ENCODE results near the gene PPM1M.

PPM1M gene

DNA sequence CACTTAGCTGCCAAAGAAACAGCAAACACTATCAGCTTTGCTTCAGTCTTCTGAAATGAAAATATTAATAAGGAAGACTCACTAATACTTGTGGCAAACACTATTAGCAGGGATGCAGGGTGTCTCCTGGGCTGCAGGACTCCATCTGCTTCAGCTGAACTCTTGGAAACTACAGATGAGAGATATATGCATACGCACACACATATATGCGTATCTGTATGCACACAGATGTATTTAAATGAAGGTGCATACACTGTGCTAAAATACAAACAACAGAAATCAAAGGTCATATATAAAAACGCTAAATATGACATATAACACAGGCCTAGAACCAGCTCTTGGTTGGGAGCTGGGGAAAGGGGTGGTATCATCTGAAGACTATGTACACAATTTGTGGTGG is 10.6 kb downstream of the PPM1M start:
- TF ChIP-seq CEBPB (IDR thresholded peaks at IDR 0.05) (no peak), EGR1 (IDR thresholded peaks at IDR 0.05) (no peak), FOXM1 (IDR thresholded peaks at IDR 0.05; ENCODE audit: borderline replicate concordance, low read depth) (no peak), TEAD4 (IDR thresholded peaks at IDR 0.05) (no peak), TAF1 (IDR thresholded peaks at IDR 0.05; ENCODE audit: low read depth) (no peak), TCF12 (IDR thresholded peaks at IDR 0.05; ENCODE audit: low read depth) (no peak), RAD21 (IDR thresholded peaks at IDR 0.05; ENCODE audit: low read depth) (no peak), CREB1 (IDR thresholded peaks at IDR 0.05; ENCODE audit: low read depth) (no peak), NFIC (IDR thresholded peaks at IDR 0.05) (no peak), ZBTB7A (IDR thresholded peaks at IDR 0.05; ENCODE audit: low read depth) (no peak), YY1 (IDR thresholded peaks at IDR 0.05; ENCODE audit: low read depth) (no peak), EP300 (IDR thresholded peaks at IDR 0.05; ENCODE audit: borderline replicate concordance) (no peak)
- TF ChIP-seq, protein P1, sequence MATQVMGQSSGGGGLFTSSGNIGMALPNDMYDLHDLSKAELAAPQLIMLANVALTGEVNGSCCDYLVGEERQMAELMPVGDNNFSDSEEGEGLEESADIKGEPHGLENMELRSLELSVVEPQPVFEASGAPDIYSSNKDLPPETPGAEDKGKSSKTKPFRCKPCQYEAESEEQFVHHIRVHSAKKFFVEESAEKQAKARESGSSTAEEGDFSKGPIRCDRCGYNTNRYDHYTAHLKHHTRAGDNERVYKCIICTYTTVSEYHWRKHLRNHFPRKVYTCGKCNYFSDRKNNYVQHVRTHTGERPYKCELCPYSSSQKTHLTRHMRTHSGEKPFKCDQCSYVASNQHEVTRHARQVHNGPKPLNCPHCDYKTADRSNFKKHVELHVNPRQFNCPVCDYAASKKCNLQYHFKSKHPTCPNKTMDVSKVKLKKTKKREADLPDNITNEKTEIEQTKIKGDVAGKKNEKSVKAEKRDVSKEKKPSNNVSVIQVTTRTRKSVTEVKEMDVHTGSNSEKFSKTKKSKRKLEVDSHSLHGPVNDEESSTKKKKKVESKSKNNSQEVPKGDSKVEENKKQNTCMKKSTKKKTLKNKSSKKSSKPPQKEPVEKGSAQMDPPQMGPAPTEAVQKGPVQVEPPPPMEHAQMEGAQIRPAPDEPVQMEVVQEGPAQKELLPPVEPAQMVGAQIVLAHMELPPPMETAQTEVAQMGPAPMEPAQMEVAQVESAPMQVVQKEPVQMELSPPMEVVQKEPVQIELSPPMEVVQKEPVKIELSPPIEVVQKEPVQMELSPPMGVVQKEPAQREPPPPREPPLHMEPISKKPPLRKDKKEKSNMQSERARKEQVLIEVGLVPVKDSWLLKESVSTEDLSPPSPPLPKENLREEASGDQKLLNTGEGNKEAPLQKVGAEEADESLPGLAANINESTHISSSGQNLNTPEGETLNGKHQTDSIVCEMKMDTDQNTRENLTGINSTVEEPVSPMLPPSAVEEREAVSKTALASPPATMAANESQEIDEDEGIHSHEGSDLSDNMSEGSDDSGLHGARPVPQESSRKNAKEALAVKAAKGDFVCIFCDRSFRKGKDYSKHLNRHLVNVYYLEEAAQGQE (IDR thresholded peaks at IDR 0.05; ENCODE audit: low read depth), result no peak
- TF ChIP-seq, protein P2, sequence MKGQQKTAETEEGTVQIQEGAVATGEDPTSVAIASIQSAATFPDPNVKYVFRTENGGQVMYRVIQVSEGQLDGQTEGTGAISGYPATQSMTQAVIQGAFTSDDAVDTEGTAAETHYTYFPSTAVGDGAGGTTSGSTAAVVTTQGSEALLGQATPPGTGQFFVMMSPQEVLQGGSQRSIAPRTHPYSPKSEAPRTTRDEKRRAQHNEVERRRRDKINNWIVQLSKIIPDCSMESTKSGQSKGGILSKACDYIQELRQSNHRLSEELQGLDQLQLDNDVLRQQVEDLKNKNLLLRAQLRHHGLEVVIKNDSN (IDR thresholded peaks at IDR 0.05), result no peak
- TF ChIP-seq, protein P3, sequence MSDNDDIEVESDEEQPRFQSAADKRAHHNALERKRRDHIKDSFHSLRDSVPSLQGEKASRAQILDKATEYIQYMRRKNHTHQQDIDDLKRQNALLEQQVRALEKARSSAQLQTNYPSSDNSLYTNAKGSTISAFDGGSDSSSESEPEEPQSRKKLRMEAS (IDR thresholded peaks at IDR 0.05), result no peak

DNA sequence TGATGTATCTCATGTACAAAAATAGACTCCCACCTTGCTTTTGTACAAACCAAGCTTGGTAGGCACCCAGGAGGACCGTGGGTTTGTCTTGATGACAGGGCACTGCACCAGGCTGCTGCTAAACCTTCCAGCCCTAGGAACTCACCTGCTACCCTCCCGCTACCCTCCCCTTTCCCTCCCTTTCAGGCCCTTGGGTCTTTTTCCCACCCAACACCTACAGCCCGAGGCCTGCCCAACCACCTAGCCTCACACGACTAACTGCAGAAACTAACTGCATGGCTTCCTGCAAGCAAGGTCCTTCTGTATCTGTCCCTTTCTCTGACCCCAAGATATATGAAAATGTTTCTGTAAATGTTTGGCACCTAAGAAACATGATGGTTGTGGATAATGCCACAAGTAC is 11.1 kb downstream of the PPM1M start:
- TF ChIP-seq CEBPB (IDR thresholded peaks at IDR 0.05), result no peak
- TF ChIP-seq, protein P2 (IDR thresholded peaks at IDR 0.05), result no peak
- TF ChIP-seq EGR1 (IDR thresholded peaks at IDR 0.05), result no peak
- no peak for TF ChIP-seq YY1 (IDR thresholded peaks at IDR 0.05; ENCODE audit: low read depth)
- TF ChIP-seq, protein P1 (IDR thresholded peaks at IDR 0.05; ENCODE audit: low read depth), result no peak
- no peak for TF ChIP-seq FOXM1 (IDR thresholded peaks at IDR 0.05; ENCODE audit: borderline replicate concordance, low read depth)

DNA sequence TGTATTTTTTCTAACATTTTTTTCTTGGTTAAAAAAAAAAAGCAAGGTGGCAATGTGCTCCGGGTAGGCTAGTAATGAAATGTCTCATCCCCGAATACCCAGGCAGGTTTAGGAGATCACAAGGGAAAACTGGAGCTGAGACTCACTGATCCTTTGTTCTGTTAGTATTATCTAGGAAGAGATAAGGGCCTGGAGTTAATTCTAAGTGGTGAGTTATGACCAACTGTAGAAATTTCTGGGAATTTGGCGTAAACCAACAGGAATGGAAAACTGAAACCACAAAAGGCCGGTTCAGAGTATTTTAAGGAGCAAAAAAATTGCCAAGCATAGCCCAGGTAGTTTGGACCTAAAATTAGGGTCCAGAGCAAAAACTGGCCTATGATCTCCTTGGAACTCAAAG is 12.4 kb downstream of the PPM1M start:
- TF ChIP-seq TEAD4 (IDR thresholded peaks at IDR 0.05), result no peak
- no peak for TF ChIP-seq CREB1 (IDR thresholded peaks at IDR 0.05; ENCODE audit: low read depth)
- TF ChIP-seq, protein P1 (IDR thresholded peaks at IDR 0.05; ENCODE audit: low read depth), result no peak
- TF ChIP-seq TCF12 (IDR thresholded peaks at IDR 0.05; ENCODE audit: low read depth), result no peak
- TF ChIP-seq YY1 (IDR thresholded peaks at IDR 0.05; ENCODE audit: low read depth), result no peak
- no peak for TF ChIP-seq EP300 (IDR thresholded peaks at IDR 0.05; ENCODE audit: borderline replicate concordance)
- no peak for TF ChIP-seq CEBPB (IDR thresholded peaks at IDR 0.05)
- no peak for TF ChIP-seq NFIC (IDR thresholded peaks at IDR 0.05)
- no peak for TF ChIP-seq ZBTB7A (IDR thresholded peaks at IDR 0.05; ENCODE audit: low read depth)
- no peak for TF ChIP-seq EGR1 (IDR thresholded peaks at IDR 0.05)
- TF ChIP-seq TAF1 (IDR thresholded peaks at IDR 0.05; ENCODE audit: low read depth), result no peak
- TF ChIP-seq RAD21 (IDR thresholded peaks at IDR 0.05; ENCODE audit: low read depth), result no peak
- TF ChIP-seq, protein P2 (IDR thresholded peaks at IDR 0.05), result no peak
- TF ChIP-seq FOXM1 (IDR thresholded peaks at IDR 0.05; ENCODE audit: borderline replicate concordance, low read depth), result no peak

DNA sequence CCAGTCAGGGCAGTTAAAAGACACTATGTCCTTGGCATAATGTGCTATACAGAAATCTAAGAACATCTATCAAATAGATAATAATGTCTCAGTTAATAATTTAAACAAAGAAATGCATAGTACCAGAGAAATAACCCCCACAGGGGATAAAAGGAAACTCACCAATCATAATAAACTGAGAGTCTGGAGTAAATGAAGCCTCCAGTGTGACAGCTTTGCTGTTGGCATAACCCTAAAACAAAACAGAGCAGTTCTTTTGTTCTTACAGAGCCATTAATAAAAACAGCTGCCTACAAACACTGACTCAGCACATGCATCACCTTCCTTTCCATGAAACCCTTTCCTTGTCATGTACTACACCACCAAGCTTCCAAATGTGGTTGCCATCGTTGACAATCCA is 13.5 kb downstream of the PPM1M start:
- TF ChIP-seq, protein P2 (IDR thresholded peaks at IDR 0.05), result no peak
- no peak for TF ChIP-seq YY1 (IDR thresholded peaks at IDR 0.05; ENCODE audit: low read depth)
- no peak for TF ChIP-seq TEAD4 (IDR thresholded peaks at IDR 0.05)
- TF ChIP-seq, protein P1 (IDR thresholded peaks at IDR 0.05; ENCODE audit: low read depth), result no peak
- no peak for TF ChIP-seq FOXM1 (IDR thresholded peaks at IDR 0.05; ENCODE audit: borderline replicate concordance, low read depth)
- no peak for TF ChIP-seq TAF1 (IDR thresholded peaks at IDR 0.05; ENCODE audit: low read depth)
- TF ChIP-seq EGR1 (IDR thresholded peaks at IDR 0.05), result no peak
- no peak for TF ChIP-seq CEBPB (IDR thresholded peaks at IDR 0.05)
- TF ChIP-seq, protein P3 (IDR thresholded peaks at IDR 0.05), result no peak
- TF ChIP-seq TCF12 (IDR thresholded peaks at IDR 0.05; ENCODE audit: low read depth), result no peak
- TF ChIP-seq RAD21 (IDR thresholded peaks at IDR 0.05; ENCODE audit: low read depth), result no peak
- no peak for TF ChIP-seq NFIC (IDR thresholded peaks at IDR 0.05)
- TF ChIP-seq CREB1 (IDR thresholded peaks at IDR 0.05; ENCODE audit: low read depth), result no peak
- TF ChIP-seq ZBTB7A (IDR thresholded peaks at IDR 0.05; ENCODE audit: low read depth), result no peak
- TF ChIP-seq EP300 (IDR thresholded peaks at IDR 0.05; ENCODE audit: borderline replicate concordance), result no peak

Data from Ishikawa (cell line).